Activated T-helper 9 cell treated with anti-CD3 and anti-CD28 coated beads, Interleukin-2, amount 50 U/mL, for 16 hours (primary cell): Measurements from ENCODE around the gene IBSP.

ENCODE experiments used
- DNase-seq: peaks from one replicate; pipeline ENCODE4 v3.0.0-alpha.2; 2020; ENCODE audit warnings: low read depth

The IBSP gene

DNA sequence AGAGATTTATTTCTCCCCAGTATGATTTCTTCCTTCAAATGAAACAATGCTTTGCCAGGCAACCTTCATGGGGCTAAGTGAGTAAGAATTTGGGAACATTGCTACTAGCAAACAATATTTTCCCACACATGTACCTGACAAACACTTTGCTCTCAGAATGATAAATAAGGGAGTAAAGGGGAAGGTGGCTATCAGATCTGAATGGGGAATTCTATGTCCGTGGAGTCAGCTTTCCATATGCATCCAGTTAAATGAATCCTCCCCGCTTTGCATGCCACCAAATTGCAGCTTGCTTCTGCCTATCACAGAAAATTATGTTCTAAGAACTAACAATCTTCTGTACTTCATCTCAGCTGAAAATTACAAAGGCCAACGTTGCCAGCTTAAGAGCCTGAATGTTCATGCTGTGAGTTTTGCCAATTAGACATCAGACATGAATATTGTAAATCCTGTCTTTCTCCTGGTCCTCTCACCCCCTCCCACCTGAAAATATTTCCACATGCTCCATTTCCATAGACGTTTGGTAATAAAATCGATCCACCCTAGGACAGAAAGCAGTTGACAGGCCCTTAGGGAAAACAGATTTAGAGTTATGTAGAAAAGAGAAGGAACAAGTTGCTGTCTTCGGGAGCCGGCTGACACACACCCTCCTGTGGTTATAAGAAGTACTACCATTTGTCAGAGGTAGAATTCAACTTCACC, 39.7 kb downstream of the IBSP start:
- DNase-seq, result no peak

DNA sequence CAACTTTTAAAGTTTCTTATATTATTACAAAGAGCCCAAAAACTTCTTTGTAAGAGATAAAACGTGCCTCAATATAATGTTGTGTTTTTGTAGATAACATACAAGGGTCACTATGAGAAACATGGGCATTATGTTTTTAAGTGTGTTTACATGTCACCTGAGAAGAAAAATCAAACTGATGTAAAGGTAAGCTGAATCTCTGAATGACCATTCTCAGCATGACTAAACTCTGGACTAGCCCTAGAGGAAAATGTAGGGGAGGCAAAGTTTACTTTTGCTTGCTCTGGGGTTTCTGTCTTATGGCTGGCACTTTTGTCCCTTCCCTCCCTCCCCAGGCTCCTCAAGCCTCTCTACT, 40.2 kb downstream of the IBSP start:
- no peak for DNase-seq

DNA sequence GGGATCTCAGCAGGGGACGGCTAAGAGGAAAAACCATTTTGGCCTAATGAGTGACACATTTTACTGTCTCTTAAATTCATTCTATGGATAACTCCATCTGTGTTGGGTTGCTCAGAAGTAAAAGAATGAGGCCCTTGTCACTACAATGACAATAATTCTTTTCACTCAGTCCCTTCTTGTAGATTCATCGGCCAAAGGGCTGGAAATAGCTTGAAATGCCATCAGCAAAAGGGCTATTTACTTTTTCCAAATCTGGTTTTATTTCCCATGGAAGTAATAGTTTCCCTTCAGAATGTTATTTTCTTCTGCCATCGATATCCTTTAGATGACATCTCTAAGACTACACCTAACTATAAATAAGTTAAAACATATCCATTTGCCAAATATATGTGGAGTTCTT, 40.8 kb downstream of the IBSP start:
- DNase-seq, result no peak

DNA sequence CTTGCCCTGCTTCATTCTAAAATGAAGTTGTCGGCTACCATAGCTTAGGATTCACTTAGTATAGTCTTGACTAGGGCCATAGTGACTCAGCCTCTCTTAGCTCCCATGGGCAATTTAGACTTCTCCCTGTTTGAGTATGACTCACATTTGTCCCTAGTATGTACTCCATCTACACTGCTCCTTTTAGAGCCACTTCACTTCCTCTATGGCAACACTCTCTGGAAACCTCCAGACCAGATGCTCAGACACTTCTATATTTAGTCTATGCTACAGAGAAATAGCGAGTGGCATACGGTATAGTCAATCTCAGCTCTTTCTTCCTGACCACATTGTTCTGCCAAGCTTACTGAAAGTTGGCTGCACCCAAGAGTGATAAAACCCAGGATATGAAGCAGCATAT, 44.6 kb downstream of the IBSP start:
- no peak for DNase-seq

DNA sequence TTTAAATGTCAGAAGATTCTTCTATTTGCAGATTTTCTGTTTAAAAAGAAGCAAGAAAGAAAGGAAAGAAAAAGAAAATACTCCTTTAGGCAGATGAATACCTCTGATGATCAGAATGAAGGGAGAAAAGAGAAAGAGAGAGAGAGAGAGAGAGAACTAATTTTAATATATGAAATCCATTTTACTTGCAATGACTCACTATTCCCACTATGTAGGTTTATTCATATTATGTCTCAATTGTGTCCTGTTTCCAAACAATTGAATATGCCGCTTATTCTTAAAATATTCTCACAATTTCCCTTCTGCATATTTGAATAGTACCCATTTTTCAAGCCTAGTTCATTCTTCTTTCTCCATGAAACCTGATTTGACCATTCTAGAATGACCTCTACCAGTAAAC, 45.1 kb downstream of the IBSP start:
- DNase-seq, result no peak

DNA sequence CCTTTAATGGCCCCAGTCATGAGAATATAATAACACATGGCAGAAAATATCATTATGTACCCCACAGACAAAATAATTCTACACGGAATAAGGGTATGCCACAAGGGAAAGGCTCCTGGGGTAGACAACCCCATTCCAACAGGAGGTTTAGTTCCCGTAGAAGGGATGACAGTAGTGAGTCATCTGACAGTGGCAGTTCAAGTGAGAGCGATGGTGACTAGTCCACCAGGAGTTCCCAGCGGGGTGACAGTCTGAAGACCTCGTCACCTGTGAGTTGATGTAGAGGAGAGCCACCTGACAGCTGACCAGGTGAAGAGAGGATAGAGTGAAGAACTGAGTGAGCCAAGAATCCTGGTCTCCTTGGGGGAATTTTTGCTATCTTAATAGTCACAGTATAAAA, 46.9 kb downstream of the IBSP start:
- no peak for DNase-seq

DNA sequence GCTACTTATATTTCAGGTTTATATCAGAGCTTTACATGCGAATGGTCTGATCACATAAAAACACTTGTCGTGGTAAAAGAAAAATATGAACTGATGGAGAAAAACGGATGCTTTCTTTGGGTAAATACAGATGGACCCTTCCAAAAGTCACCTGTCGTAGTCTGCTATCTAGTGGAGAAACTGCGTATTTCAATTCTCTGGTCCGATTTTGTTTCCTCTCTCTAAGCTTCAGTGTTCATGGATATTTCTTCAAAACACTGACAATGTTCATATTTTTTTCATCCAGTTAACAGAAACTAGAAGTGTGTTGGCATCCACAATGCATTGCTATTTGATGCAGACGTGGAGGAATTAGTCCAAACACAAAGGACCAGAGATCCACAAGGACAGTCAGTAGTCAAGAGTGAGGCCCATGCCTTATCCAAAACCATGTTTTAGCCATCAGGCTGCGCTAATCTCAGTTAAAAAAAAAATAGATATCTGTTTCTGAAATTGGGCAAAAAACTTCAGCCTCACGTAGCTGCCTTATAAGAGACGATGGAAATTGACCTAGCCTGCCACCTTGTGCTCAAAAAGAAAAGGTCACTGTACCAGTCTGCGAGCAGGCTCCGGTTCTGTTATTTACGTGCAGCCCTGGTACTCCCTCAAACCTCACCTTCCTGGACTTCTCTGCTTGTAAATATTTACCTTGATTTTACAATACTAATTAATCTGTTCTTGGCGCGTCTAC, 49.4 kb downstream of the IBSP start:
- no peak for DNase-seq

DNA sequence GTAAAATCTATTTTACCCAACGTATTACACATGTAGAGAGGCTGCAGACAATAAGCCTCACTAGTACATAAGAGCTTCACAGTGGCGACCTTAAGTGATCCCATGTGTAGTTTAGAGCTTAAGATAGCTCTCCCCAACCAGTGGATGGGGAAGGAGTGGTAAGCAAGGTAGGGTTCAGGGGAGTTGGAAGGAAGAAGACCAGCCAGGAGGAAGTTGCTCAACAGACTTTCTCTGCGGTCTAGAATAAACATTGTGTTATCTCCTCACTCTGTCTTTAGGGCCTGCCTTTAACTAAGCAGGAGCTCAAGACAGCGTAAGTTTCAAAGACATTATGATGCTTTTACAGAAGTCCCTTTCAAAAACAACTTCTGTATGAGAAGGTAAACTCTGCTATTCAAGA, 50.3 kb downstream of the IBSP start:
- no peak for DNase-seq

DNA sequence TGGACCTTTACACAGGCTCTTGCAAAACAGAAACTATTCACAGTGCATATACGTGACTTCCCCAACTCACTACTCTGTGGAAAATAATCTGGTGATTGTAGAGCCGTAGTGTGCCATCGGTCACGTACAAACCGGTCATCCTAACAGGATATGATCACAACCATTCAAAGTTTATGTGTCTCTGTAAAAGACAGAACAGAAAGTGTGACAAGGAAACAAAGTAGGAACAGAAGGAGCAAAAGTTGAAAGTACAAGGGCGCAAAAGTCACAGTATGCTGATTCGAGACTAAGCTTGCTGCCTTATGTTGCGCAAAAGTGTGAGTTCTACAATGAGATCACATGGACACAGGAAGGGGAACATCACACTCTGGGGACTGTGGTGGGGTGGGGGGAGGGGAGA, 52.0 kb downstream of the IBSP start:
- no peak for DNase-seq

DNA sequence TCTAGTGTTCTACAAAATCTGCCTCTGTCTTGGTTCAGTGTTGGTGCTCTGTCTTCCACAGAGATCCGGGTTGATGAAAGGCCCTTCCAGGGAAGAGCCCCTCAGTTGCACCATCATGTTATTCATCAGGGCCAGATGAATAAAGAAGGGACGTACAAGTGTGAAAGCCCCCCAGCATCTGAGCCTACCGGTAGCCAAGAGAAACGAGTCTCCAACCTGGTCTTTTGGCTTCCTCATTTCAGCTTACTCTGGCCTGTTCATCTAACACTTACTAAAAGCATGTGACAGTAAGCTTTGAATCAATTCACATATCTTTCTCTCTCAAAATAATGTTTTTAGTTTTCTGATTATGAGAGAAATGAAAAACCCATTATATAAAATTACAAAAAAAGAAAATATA, 52.6 kb downstream of the IBSP start:
- DNase-seq, result no peak

DNA sequence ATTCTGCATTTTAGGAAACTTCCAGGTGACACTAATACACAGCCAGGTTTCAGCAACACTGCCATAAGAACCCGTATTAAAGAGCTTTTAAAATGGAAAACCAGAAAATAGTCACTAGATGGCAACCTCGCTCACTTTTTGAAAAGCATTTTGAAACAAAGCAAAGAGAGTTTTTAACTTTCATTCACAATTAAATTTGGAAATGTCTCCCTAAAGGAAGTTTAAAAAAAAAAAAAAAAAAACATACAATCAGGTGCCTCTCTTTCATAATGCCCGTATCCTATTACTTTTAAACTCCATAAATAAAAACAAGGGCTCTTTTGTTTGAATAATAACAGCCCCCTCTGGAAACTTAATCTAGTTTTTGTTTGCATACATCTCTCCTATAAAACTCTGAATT, 53.8 kb downstream of the IBSP start:
- no peak for DNase-seq

DNA sequence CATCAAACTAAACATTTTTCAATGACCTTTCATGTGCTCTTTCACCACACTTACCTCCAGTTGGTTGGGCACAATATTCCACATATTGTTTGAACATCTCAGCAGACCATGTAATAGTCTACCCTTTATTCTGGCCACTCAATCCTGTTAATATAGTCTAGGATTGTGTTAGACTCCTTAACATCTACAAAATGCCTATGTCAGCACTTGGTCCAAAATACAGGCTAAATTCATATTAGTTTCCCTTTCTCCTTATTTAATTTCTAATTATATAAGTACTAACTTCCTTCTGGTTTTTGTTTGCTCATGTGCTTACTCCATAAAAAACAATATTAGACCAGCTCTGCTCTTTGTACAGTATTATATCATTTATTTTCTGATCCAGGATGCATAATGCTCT, 54.5 kb downstream of the IBSP start:
- DNase-seq, result no peak

DNA sequence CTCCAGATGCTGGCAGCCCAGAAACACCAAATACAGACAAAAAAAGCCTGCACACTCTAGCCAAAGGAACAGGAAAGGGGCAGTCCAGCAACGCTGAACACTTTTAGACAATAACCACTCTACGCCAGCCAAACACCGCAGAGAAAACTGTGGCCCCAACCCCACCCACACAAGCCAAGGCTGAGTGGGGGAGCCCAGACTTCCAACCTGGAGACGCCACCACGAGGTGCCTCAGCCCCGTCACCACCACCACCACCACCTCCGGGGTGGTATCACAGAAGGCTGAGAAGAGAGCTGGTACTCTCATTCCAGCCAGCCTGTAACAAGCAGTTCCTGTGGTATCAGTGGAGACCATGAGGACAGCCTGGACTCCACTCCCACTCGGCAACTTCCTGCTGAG, 56.2 kb downstream of the IBSP start:
- DNase-seq, result no peak

DNA sequence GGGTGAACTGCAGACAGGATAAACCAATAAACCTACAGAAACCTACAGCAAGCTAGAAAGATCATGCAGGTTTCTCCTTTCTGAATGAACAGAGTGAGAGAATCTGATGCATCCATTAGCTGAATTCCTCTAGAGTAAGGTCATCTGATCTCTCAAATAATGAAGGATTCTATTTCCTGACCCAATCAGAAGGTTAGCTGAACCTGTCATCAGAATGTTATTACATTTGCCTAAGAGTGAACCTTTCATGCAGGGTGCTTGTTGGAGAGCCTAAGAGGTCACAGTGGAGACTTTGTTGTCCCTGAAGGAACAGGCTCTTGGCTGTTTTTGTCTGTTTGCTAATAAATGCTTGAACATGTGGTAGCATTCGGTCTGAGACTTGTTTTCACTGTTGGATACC, 57.5 kb downstream of the IBSP start:
- DNase-seq, result no peak

DNA sequence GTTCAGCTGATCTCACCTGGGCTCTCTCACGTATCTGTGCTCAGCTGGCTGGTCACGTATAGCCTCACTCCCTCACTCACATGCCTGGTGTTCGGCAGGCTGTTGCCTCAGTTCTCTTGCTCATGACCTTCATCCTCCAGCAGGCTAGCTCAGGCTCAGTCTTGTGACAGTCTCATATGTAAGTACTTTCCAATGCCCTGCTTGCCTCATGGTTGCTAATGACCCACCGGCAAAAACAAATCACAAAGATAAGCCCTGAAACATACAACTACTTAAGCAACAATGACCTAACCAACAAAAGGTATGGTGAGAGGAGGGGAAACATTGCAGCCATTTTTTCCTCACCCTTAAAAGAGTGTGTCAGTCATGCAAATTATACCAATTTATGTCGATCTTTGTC, 58.4 kb downstream of the IBSP start:
- DNase-seq, result no peak
